Nucleus accumbens (tissue), 56 donors: ENCODE measurements around the gene SF3B1.
"Not testable (repeated sequence)": the region's sequence is repeated elsewhere in the genome, so short reads cannot be mapped to it uniquely, and the experiment has no call there.

Experiments
- DNase-seq, 56 donors: peaks; one replicate each; lab custom pipeline; 2025; lab: John Stamatoyannopoulos, UW

SF3B1 gene

GRCh38 chr2:197348721-197349360 lies 86.0 kb downstream of the SF3B1 start:
- no peak for DNase-seq

- no peak for DNase-seq
Measured at GRCh38 chr2:197345846-197346370, 88.9 kb downstream of the SF3B1 start.

- DNase-seq, result not testable (repeated sequence)
Measured at GRCh38 chr2:197343968-197344367, 90.9 kb downstream of the SF3B1 start.

- no peak for DNase-seq
Measured at GRCh38 chr2:197340591-197340990, 94.2 kb downstream of the SF3B1 start.
